ENCODE data around the gene CERCAM.
A peak's percentile ranks its signal among the peaks of the same experiment; 100 is the strongest.

Gene CERCAM

GRCh38 chr9:128420651-128421481 lies at the start of gene CERCAM:
TSS of gene CERCAM (plus strand) at chr9:128420857. CDS start at chr9:128420878, 21 bp downstream.
- DNase-seq (ENCODE audit: low read depth in 2 of 2) = peak; percentile 15 to 31

GRCh38 chr9:128371630-128372117 lies 49.0 kb upstream of the CERCAM start:
- no peak for DNase-seq (ENCODE audit: low read depth in 2 of 2)

- no peak for DNase-seq (ENCODE audit: low read depth in 2 of 2)
Measured at GRCh38 chr9:128372188-128372641, 48.4 kb upstream of the CERCAM start.

- DNase-seq (ENCODE audit: low read depth in 2 of 2) = no peak
Measured at GRCh38 chr9:128372784-128373183, 47.9 kb upstream of the CERCAM start.

GRCh38 chr9:128374221-128374675 lies 46.4 kb upstream of the CERCAM start:
- DNase-seq (ENCODE audit: low read depth in 2 of 2) = no peak

- DNase-seq (ENCODE audit: low read depth in 2 of 2) = no peak
Measured at GRCh38 chr9:128375865-128376264, 44.8 kb upstream of the CERCAM start.

- DNase-seq (ENCODE audit: low read depth in 2 of 2) = no peak
Measured at GRCh38 chr9:128382261-128382660, 38.4 kb upstream of the CERCAM start.

- DNase-seq (ENCODE audit: low read depth in 2 of 2) = no peak
Measured at GRCh38 chr9:128383007-128383753, 37.5 kb upstream of the CERCAM start.

- DNase-seq (ENCODE audit: low read depth in 2 of 2) = no peak
Measured at GRCh38 chr9:128383791-128384190, 36.9 kb upstream of the CERCAM start.

GRCh38 chr9:128384801-128385495 lies 35.7 kb upstream of the CERCAM start:
- DNase-seq (ENCODE audit: low read depth in 2 of 2) = no peak

- DNase-seq (ENCODE audit: low read depth in 2 of 2) = no peak
Measured at GRCh38 chr9:128385496-128386460, 34.9 kb upstream of the CERCAM start.

- DNase-seq (ENCODE audit: low read depth in 2 of 2) = no peak
Measured at GRCh38 chr9:128388150-128388549, 32.5 kb upstream of the CERCAM start.

GRCh38 chr9:128389395-128390149 lies 31.1 kb upstream of the CERCAM start:
- DNase-seq (ENCODE audit: low read depth in 2 of 2) = no peak

- DNase-seq (ENCODE audit: low read depth in 2 of 2) = no peak
Measured at GRCh38 chr9:128390150-128390812, 30.4 kb upstream of the CERCAM start.

GRCh38 chr9:128390813-128391711 lies 29.6 kb upstream of the CERCAM start:
- no peak for DNase-seq (ENCODE audit: low read depth in 2 of 2)

- no peak for DNase-seq (ENCODE audit: low read depth in 2 of 2)
Measured at GRCh38 chr9:128391956-128392301, 28.7 kb upstream of the CERCAM start.

- no peak for DNase-seq (ENCODE audit: low read depth in 2 of 2)
Measured at GRCh38 chr9:128392302-128393144, 28.1 kb upstream of the CERCAM start.
